Sigmoid colon (tissue), 4 donors: ENCODE measurements around the gene KIF26B.

Source experiments
- POLR2AphosphoS5 ChIP-seq, 4 donors: sonication (generic); formaldehyde crosslinking; IDR thresholded peaks; one replicate each; pipeline ENCODE4 v1.6.1; 2017; ENCODE audit warnings: antibody characterized with exemption in 4 of 4
- TF ChIP-seq, protein P1 (sequence below), 4 experiments: fragments of 450-650 bp in 3 of 4; fragments of 200-600 bp in 1 of 4; IDR thresholded peaks; one replicate each; pipeline ENCODE4 v1.5.1; 2016 to 2019; ENCODE audit warnings: antibody characterized with exemption in 4 of 4, mild to moderate bottlenecking in 3 of 4, moderate library complexity in 2 of 4

GRCh38 chr1:245500546-245500945 is 345.8 kb downstream of the KIF26B start:
- TF ChIP-seq POLR2AphosphoS5 (IDR thresholded peaks at IDR 0.05): no peak
- TF ChIP-seq, protein P1, sequence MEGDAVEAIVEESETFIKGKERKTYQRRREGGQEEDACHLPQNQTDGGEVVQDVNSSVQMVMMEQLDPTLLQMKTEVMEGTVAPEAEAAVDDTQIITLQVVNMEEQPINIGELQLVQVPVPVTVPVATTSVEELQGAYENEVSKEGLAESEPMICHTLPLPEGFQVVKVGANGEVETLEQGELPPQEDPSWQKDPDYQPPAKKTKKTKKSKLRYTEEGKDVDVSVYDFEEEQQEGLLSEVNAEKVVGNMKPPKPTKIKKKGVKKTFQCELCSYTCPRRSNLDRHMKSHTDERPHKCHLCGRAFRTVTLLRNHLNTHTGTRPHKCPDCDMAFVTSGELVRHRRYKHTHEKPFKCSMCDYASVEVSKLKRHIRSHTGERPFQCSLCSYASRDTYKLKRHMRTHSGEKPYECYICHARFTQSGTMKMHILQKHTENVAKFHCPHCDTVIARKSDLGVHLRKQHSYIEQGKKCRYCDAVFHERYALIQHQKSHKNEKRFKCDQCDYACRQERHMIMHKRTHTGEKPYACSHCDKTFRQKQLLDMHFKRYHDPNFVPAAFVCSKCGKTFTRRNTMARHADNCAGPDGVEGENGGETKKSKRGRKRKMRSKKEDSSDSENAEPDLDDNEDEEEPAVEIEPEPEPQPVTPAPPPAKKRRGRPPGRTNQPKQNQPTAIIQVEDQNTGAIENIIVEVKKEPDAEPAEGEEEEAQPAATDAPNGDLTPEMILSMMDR (IDR thresholded peaks at IDR 0.05): no peak
